HG03460 (cell line): ENCODE results near the gene NPM1.
"Not testable (repeated sequence)": the region's sequence is repeated elsewhere in the genome, so short reads cannot be mapped to it uniquely, and the experiment has no call there.

Experiments
- ATAC-seq: cut with Tn5 transposase; IDR thresholded peaks from one replicate; pipeline ENCODE4 v1.9.1; 2021; ENCODE audit not compliant: unreplicated experiment

The NPM1 gene

GRCh38 chr5:171384999-171385398, 2.6 kb upstream of the NPM1 start:
- ATAC-seq: not testable (repeated sequence)

DNA sequence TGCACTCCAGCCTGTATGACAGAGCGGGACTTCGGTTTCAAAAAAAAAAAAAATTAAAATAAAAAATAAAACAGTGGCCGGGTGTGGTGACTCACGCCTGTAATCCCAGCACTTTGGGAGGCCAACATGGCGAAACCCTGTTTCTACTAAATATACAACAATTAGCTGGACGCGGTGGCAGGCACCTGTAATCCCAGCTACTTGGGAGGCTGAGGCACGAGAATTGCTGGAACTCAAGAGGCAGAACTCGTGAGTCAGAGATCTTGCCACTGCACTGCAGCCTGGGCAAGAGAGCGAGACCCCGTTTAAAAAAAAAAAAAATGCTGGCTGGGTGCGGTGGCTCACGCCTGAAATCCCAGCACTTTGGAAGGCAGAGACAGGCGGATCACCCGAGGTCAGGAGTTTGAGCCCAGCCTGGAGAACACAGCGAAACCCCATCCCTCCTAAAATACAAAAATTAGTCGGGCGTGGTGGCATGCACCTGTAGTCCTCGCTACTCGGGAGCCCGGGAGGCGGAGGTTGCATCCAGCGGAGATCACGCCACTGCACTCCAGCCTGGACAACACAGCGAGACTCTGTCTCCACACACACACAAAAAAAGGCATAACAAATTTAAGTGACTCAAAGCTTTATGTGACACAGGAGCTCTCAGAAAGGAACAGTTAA, 1.5 kb upstream of the NPM1 start:
- ATAC-seq: no peak

- ATAC-seq: no peak
Observed at GRCh38 chr5:171386861-171387344, 746 bp upstream of the NPM1 start.

DNA sequence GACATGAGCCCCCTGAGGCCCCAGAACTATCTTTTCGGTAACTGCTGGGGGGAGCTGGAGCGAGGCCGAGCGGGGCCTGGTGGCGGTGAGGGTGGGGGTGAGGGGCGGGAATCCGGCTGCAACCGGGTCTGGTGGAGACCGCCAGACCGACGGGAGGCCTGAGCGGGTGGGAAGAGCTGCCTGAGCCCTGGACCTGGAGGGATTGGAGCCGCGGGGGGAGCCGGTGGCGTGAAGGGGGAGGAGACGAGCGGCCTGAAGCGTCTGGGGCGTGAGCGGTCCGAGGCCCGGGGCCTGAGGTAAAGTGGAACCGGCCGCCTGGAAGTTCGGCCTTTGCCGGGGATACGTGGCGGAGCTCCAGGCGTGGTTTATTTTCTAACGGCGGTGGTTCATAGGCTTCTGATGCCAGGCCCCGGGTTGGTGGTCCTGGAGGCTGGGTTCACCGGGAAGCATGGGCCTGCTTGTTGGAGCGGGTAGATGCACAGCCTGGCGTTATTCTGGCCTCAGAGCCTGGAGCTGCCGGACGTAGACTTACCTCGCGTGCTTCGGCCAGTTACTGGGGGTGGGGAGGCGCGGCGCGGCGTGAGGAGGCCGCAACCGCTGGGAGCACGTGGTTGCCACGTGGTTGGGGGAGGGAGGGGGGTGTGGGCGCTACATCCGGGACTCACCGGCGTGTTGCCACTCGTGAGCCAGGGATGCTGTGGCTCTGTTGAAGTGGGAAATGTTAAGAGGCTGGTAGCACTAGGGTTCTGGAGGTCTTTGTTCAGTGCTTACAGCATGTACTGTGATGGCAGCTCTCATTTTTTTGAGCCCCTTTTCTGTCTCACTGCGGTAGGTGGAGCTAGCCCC, 544 bp downstream of the NPM1 start:
- peak; percentile 47 for ATAC-seq

GRCh38 chr5:171388816-171389168, 1.1 kb downstream of the NPM1 start:
- ATAC-seq: no peak

DNA sequence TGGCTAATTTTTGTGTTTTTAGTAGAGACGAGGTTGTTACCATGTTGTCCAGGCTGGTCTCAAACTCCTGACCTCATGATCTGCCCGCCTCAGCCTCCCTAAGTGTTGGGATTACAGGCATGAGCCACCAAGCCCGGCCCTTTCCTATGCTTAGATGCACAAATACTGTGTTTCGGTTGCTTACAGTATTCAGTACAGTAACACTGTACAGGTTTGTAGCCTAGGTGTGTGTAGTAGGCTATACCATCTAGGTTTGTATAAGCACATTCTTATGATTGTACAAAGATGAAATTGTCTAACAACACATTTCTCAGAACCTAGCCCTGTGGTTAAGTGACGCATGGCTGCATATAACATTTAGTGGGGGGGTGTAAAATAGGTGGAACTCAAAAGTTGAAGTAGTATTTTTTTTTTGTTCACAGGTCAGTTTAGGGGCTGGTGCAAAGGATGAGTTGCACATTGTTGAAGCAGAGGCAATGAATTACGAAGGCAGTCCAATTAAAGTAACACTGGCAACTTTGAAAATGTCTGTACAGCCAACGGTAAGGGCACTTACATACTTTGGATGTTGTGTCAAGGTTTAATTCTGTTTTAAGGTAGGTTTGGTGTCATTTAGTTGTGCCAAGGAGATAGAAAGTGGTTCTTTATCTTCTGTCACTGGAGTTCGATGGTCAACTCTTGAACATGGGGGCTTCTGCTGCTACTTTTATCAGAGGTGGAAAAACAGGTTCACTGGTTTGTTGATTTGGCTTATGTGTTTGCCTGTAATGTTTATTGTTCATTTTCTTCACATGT, 3.4 kb downstream of the NPM1 start:
- no peak for ATAC-seq

DNA sequence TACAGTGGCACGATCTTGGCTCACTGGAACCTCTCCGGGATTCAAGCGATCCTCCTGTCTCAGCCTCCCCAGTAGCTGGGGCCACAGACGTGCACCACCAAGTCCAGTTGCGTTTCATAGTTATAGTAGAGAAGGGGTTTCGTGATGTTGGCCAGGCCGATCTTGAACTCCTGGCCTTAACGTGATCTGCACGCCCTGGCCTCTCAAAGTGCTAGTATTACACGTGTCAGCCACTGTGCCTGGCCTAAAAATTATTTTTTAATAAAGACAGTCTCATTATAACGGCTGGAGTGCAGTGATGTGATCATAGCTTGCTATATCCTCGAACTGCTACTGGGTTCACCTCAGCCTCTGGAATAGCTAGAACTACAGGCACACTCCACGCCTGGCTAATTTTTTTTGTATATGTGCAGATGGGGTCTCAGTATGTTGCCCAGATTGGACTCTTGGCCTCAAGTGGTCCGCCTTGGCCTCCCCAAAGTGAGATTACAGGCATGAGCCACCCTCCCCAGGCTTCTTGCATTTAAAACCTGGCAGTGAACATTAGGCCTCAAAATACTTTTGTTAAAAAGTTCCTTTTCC, 4.4 kb downstream of the NPM1 start:
- ATAC-seq: no peak

DNA sequence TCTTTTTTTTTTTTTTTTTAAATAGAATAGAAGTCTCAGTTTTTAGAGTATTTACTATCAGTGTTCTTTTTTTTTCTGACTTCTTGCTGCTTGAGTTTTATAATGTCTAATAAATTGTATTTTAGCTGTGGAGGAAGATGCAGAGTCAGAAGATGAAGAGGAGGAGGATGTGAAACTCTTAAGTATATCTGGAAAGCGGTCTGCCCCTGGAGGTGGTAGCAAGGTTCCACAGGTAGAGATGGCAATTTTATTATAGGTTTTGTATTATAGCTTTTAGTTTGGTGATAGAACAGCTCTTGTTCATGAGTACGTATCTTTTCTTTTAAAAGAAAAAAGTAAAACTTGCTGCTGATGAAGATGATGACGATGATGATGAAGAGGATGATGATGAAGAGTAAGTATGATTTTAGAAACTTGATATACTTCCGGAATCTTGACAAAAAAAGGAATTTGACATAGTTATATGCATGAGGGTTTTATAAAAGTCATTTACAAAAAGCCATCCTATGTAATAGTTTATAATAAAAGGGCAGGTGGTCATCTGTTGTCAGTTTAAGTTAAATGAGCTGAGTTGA, 5.0 kb downstream of the NPM1 start:
- ATAC-seq: no peak

GRCh38 chr5:171395042-171395441, 7.4 kb downstream of the NPM1 start:
- ATAC-seq: no peak

GRCh38 chr5:171396583-171396982, 8.9 kb downstream of the NPM1 start:
- ATAC-seq: not testable (repeated sequence)

GRCh38 chr5:171397190-171397589, 9.5 kb downstream of the NPM1 start:
- ATAC-seq: no peak

GRCh38 chr5:171397599-171397998, 9.9 kb downstream of the NPM1 start:
- no peak for ATAC-seq

DNA sequence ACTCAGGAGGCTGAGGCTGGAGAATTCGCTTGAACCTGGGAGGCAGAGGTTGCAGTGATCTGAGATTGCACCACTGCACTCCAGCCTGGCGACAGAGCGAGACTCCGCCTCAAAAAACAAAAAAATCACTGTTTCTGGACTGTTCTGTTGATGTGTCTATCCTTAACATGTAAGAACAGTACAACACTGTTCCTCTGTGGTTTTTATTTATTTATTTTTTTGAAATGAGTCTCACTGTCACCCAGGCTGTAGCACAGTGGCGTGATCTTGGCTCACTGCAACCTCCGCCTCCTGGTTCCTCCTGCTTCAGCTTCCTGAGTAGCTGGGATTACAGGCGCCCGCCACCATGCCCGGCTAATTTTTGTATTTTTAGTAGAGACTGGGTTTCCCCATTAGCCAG, 11.0 kb downstream of the NPM1 start:
- not testable (repeated sequence) for ATAC-seq

DNA sequence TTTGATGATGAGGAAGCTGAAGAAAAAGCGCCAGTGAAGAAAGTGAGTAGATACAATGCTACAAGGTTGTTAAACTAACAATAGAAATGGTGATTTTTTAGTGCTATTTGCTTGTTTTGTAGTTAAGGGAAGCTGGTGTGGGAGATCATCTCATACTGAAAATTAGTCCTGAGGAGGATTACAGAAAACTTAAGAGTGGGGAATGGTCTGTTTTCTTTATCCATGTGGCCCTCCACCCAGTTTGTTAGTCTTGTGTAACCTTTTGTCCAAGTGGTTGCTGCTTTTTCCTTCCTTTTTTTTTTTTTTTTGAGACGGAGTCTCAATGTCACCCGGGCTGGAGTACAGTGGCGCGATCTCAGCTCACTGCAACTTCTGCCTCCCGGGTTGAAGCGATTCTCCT, 12.5 kb downstream of the NPM1 start:
- ATAC-seq: no peak

DNA sequence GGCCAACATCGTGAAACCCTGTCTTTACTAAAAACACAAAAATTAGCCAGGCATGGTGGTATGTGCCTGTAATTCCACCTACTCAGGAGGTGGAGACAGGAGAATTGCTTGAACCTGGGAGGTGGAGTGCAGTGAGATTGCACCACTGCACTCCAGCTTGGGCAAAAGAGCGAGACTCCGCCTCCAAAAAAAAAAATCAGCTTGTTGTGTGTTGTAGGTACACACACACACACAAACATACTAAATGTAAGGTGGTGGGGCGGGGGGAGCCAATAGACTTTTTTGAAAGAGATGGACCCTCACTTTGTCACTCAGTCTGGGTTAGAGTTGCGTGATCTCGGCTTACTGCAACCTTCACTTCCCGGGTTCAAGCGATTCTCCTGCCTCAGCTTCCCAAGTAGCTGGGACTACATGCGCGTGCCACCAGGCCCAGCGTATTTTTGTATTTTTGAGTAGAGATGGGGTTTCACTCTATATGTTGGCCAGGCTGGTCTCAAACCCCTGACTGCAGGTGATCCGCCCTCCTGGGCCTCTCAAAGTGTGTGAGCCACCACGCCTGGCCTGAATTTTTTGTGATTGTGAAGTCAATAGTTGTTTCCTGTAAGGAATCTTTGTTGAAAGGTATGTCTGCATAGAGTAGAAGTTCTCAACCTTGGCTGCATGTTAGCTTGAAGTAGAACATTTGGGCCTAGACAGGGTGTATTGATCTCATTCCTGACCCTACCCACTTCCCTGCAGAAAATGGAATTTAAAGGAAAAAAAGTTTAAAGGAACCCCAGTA, 13.7 kb downstream of the NPM1 start:
- no peak for ATAC-seq

GRCh38 chr5:171402751-171403150, 15.1 kb downstream of the NPM1 start:
- ATAC-seq: not testable (repeated sequence)

GRCh38 chr5:171405615-171406014, 18.0 kb downstream of the NPM1 start:
- no peak for ATAC-seq

GRCh38 chr5:171407234-171407633, 19.6 kb downstream of the NPM1 start:
- ATAC-seq: no peak

GRCh38 chr5:171409164-171410136, 21.8 kb downstream of the NPM1 start:
- ATAC-seq: no peak
